ENCODE results near the gene POU3F3.
A peak's percentile ranks its signal among the peaks of the same experiment; 100 is the strongest.

Gene POU3F3

DNA sequence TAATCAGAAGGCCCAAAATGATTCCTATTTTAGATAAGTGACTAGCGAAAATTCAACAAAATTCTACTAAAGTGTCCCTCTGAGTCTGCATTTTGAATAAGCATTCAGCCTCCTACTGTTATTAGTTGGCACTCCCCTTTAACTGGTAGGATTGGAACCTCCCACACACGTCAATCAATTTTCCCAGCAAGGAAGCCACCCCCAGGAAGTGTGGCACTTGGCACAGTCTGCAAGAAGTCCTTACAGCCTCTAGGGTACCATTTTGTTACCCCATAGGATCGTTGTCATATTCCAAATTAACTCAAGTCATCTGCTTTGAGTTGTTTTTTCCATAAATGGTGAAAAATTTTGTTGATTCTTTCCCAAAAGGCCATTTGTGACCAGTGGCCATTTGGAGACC, 33.8 kb upstream of the POU3F3 start:
- in situ Hi-C loops (cut with HindIII; ENCODE audit: low sequenced_read_pairs), result no loop called here
- no peak for TF ChIP-seq CTCF (IDR thresholded peaks at IDR 0.05; ENCODE audit: low read depth, low read length)
- no peak for DNase-seq (ENCODE audit: low read depth, low spot score)

DNA sequence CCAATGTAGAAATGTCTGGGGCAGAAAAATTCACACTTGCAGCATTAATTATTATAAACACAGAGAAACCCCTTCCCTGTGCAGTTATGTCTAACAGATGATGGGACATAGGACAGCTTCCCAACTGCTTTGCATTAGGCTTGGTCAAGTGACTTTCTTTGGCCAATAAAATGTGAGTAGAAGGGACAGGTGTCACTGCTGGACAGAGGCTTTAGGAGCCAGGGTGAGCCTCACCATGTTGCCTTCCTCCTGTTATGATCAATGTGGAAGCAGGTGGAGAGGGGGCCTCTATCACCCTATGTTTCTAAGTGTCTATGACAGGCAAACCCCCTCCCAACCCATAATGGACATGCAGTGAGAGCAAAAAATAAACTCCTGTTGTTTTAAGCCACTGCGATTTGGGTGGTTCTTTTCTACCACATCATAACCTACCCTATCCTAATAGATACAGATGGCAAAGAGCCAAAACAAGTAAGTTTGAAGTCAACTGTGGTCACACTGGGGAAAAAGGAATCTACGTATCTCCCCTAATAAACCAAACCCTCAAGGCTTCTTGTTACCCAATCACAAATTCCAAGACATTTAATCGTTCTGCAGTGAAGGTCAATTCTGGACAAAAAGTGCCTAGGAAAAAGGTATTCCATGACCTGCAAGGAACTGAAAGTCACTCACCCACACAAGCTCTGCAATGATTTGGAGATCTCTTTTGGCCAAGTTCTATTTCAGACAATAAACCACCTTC, 28.6 kb upstream of the POU3F3 start:
- no peak for TF ChIP-seq CTCF (IDR thresholded peaks at IDR 0.05; ENCODE audit: low read depth, low read length)
- in situ Hi-C loops (cut with HindIII; ENCODE audit: low sequenced_read_pairs), result no loop called here

More for the DNA sequence above, 33.8 kb upstream of the POU3F3 start:
- no peak overlapping the region for H3K4me3 ChIP-seq (ENCODE audit: low read depth, low read length)

DNA sequence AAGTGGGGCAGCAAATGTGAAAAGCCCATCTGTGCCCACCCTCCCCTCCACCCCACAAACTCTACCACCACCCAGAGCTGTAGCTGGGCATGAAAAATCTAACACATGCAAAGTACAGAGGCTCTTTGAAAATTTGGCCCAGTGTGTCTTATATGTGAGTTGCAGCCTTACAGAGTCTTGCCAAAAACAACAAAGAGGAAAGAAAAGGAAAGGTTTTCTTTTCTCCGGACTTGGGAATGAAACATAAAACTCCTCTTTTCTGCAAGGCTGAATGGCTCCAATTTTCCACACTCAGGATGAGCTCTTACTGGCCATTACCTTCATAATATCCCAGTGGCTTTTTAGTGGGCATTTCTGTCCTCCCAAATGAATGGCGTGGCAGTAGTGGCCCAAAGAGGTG, 27.9 kb upstream of the POU3F3 start:
- H3K4me3 ChIP-seq (ENCODE audit: low read depth, low read length), result no peak overlapping the region
- peak; percentile 69 for DNase-seq (ENCODE audit: low read depth, low spot score)
- TF ChIP-seq CTCF (IDR thresholded peaks at IDR 0.05; ENCODE audit: low read depth, low read length), result no peak
- in situ Hi-C loops (cut with HindIII; ENCODE audit: low sequenced_read_pairs), result no loop called here

More for the DNA sequence above, 28.6 kb upstream of the POU3F3 start:
- peak; percentile 76 for DNase-seq (ENCODE audit: low read depth, low spot score)
- no peak overlapping the region for H3K4me3 ChIP-seq (ENCODE audit: low read depth, low read length)

DNA sequence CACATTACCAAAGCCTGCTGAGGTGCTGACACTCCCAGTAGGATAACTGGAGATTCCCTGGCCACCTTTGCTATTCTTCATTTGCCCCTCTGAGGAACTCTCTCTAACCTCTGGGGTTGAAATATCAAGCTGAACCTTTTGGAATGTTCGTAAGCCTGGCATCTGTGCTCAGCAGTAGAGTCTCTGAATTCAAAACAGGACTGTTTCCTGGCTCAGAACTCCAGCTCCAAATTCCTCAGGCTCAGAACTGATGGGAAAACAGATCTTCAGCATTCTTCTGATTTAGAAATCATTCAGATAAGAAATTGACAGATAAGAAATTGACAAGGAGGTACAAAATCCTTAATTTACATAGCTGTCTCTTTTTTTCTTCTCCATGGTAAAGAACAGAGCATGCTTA, 22.2 kb upstream of the POU3F3 start:
- DNase-seq (ENCODE audit: low read depth, low spot score), result no peak
- in situ Hi-C loops (cut with HindIII; ENCODE audit: low sequenced_read_pairs), result no loop called here
- H3K4me3 ChIP-seq (ENCODE audit: low read depth, low read length), result no peak overlapping the region
- TF ChIP-seq CTCF (IDR thresholded peaks at IDR 0.05; ENCODE audit: low read depth, low read length), result no peak

- no peak for TF ChIP-seq CTCF (IDR thresholded peaks at IDR 0.05; ENCODE audit: low read depth, low read length)
- in situ Hi-C loops (cut with HindIII; ENCODE audit: low sequenced_read_pairs), result no loop called here
- no peak overlapping the region for H3K4me3 ChIP-seq (ENCODE audit: low read depth, low read length)
- no peak for DNase-seq (ENCODE audit: low read depth, low spot score)
Observed at GRCh38 chr2:104834431-104835153, 19.3 kb upstream of the POU3F3 start.

DNA sequence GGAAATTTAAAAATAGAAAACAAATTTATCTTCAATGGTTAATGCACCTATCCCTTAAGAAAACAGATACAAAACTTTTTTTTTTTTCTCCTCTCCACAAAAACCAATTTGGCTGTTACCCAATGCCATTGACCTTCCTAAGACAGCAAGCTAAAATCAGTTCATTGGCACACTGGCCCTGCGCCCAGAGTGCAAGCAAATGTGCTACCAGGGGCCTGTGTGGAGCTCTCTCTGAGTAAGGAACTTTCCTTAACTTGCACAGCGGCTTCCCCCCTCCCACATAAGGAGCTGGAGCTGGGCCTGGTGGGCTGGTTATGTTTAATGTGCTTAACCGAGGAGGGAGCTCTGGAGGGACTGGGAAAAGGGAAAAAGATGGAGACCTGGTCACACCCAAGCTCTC, 17.6 kb upstream of the POU3F3 start:
- no peak for DNase-seq (ENCODE audit: low read depth, low spot score)
- in situ Hi-C loops (cut with HindIII; ENCODE audit: low sequenced_read_pairs), result no loop called here
- TF ChIP-seq CTCF (IDR thresholded peaks at IDR 0.05; ENCODE audit: low read depth, low read length), result no peak
- no peak overlapping the region for H3K4me3 ChIP-seq (ENCODE audit: low read depth, low read length)
